ENCODE measurements around the gene IVD.

- TF ChIP-seq, protein P1, sequence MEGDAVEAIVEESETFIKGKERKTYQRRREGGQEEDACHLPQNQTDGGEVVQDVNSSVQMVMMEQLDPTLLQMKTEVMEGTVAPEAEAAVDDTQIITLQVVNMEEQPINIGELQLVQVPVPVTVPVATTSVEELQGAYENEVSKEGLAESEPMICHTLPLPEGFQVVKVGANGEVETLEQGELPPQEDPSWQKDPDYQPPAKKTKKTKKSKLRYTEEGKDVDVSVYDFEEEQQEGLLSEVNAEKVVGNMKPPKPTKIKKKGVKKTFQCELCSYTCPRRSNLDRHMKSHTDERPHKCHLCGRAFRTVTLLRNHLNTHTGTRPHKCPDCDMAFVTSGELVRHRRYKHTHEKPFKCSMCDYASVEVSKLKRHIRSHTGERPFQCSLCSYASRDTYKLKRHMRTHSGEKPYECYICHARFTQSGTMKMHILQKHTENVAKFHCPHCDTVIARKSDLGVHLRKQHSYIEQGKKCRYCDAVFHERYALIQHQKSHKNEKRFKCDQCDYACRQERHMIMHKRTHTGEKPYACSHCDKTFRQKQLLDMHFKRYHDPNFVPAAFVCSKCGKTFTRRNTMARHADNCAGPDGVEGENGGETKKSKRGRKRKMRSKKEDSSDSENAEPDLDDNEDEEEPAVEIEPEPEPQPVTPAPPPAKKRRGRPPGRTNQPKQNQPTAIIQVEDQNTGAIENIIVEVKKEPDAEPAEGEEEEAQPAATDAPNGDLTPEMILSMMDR (conservative IDR thresholded peaks at IDR 0.05), result no peak
- TF ChIP-seq ZFX (IDR thresholded peaks at IDR 0.05), result no peak
These were observed 36.3 kb downstream of the IVD start for GRCh38 chr15:40441565-40442531.
